BJ (cell line): ENCODE results near the gene TSEN15. TPM values are rescaled to one million over a fixed set of nuclear protein-coding genes. Genes with fewer than 3 reads are reported as not detected.

Source experiments
- CTCF ChIA-PET: fragments of 350-600 bp; formaldehyde crosslinking; extraction: SDS; loops from one replicate; lab custom pipeline; 2021; ENCODE audit warnings: antibody characterized with exemption, inconsistent platforms; lab: Yijun Ruan, JAX
- POLR2A ChIA-PET: fragments of 300-600 bp; sonication (Branson Sonifier 250); formaldehyde crosslinking; extraction: SDS; loops from one replicate; lab custom pipeline; 2021; ENCODE audit warnings: antibody characterized with exemption; lab: Charles Lee
- DNase-seq: peaks from one replicate; pipeline ENCODE4 v3.0.0-alpha.2; 2011; ENCODE audit warnings: low read depth
- H3K27me3 ChIP-seq: 2 replicates; pipeline ENCODE4 v1.6.0; 2011; ENCODE audit warnings: low read length; ENCODE audit not compliant: control insufficient read depth, insufficient read depth
- H3K36me3 ChIP-seq: 2 replicates; pipeline ENCODE4 v1.5.1; 2011; ENCODE audit warnings: low read length; ENCODE audit not compliant: control insufficient read depth, insufficient read depth
- H3K4me3 ChIP-seq: 2 replicates; pipeline ENCODE4 v1.5.1; 2011; ENCODE audit warnings: low read depth, mild to moderate bottlenecking, control low read depth, low read length
- polyA plus RNA-seq: library from polyadenylated mRNA; depleted of rRNA; stranded (reverse); fragments of >200 nt; gene quantifications from 2 replicates; pipeline ENCODE4 v1.2.3, GENCODE V29; 2011
- TF ChIP-seq, protein P1 (sequence below): IDR thresholded peaks from 2 replicates; pipeline ENCODE4 v1.5.1; 2011; ENCODE audit warnings: low read depth, mild to moderate bottlenecking, control low read depth, inconsistent platforms, low read length, moderate library complexity; ENCODE audit not compliant: insufficient read depth

TSEN15 gene
- polyA plus RNA-seq, 1 experiment: 39.4 TPM

DNA sequence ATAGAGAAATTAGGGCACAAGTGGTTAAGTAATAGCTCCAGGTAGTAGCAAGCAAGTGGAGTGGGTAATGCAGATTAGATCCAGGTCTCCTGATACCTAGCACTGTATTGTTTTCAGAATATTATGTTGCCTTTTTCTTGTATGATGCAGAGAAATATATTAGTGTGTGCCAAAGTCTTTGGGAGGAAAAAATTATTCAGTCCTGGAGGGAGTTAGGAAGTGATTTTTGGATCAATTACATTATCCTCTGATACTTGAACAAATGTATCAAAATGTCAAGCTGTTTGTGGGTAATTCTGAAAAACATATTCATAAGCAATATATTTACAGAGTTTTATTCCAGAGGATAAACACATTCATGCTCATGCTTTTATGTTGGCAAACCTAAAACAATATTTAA is 28.8 kb downstream of the TSEN15 start:
- POLR2A ChIA-PET: no interaction called here
- CTCF ChIA-PET: interaction anchor here (0.9 to 6.7 kb wide), 3 partner anchors 142 to 584 kb away, joined by 3 to 33 read pairs (median 3); no protein-coding TSS in a partner anchor
- H3K4me3 ChIP-seq: no peak overlapping the region
- TF ChIP-seq, protein P1, sequence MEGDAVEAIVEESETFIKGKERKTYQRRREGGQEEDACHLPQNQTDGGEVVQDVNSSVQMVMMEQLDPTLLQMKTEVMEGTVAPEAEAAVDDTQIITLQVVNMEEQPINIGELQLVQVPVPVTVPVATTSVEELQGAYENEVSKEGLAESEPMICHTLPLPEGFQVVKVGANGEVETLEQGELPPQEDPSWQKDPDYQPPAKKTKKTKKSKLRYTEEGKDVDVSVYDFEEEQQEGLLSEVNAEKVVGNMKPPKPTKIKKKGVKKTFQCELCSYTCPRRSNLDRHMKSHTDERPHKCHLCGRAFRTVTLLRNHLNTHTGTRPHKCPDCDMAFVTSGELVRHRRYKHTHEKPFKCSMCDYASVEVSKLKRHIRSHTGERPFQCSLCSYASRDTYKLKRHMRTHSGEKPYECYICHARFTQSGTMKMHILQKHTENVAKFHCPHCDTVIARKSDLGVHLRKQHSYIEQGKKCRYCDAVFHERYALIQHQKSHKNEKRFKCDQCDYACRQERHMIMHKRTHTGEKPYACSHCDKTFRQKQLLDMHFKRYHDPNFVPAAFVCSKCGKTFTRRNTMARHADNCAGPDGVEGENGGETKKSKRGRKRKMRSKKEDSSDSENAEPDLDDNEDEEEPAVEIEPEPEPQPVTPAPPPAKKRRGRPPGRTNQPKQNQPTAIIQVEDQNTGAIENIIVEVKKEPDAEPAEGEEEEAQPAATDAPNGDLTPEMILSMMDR: no peak
- no peaks in the 10 kb centered on the region for H3K36me3 ChIP-seq
- no peak for DNase-seq
- no peaks in the 10 kb centered on the region for H3K27me3 ChIP-seq

- CTCF ChIA-PET: interaction anchor here (0.7 kb wide), 1 partner anchor 572 kb away, joined by 3 read pairs; no protein-coding TSS in a partner anchor
- Histone ChIP-seq H3K36me3 (no peaks in the 10 kb centered on the region), H3K4me3 (no peak overlapping the region), H3K27me3 (no peaks in the 10 kb centered on the region)
- POLR2A ChIA-PET: interaction anchor here (0.6 to 0.7 kb wide), 2 partner anchors 58 to 114 kb away, joined by 3 read pairs; no protein-coding TSS in a partner anchor
- no peak for DNase-seq
- TF ChIP-seq, protein P1: no peak
These were observed 31.2 kb downstream of the TSEN15 start for GRCh38 chr1:184082541-184083415.

DNA sequence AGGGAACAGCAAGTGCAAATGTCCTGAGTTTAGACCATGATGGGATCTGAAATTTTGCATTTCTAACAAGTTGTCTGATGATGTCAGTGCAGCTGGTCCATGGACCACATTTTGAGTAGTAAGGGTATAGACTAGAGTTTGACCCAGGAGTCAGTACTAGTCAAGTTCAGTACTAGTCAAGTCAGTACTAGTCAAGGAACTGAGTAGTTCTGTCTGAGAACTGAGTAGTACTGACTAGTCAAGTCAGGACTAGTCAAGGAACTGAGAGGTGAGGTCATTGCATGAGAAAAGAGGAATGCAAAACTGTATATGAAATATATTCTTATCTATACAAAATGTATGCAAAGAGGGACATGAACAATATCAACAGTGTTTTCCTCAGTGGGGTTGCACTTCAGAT is 34.1 kb downstream of the TSEN15 start:
- no peaks in the 10 kb centered on the region for H3K36me3 ChIP-seq
- H3K4me3 ChIP-seq: no peak overlapping the region
- H3K27me3 ChIP-seq: no peaks in the 10 kb centered on the region
- POLR2A ChIA-PET: no interaction called here
- no peak for DNase-seq
- CTCF ChIA-PET: interaction anchor here (0.9 kb wide), 1 partner anchor 578 kb away, joined by 3 read pairs; no protein-coding TSS in a partner anchor
- TF ChIP-seq, protein P1: no peak

DNA sequence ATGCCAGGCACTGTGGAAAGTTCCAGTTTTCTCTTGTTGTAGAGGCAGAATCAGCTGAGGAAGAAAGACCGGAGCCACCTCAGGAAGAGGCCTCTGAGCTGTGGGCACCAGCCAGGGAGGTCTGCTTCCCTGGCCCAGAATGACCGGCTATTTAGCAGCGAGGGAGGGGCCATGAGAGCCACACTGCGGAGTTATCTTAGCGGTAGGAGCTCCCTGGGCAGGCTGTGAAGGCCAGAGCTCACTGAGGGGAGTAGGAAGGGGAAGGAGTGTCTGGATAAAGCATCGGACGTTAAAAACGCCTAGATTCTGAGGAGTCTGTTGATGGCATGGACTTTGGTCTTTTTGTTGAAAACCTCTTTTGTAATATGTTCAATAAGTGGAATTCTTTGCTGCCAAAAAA is 36.5 kb downstream of the TSEN15 start:
- no peaks in the 10 kb centered on the region for H3K36me3 ChIP-seq
- POLR2A ChIA-PET: no interaction called here
- CTCF ChIA-PET: interaction anchor here (0.8 to 1.1 kb wide), 3 partner anchors 13 to 133 kb away, joined by 3 read pairs; no protein-coding TSS in a partner anchor

DNA sequence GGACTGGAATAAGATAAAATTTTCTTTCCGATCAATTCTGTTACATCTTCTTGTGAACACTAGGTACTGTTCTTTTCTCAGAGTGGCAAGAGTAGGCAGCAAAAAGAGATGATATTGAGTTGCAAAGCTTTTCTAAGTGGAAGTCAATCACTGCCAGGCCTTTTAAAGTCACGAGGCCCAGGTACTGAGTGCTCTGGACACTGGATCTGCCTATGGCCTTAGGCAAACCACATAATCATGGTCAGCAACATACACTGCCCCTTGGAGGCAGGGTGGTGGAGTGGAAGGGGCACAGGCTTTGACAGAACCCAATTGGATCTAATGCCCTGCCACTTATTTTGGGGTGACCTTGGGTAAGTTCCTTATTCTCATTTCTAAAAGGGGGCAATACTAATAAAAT is 41.5 kb downstream of the TSEN15 start:
- TF ChIP-seq, protein P1: no peak
- Histone ChIP-seq H3K4me3 (no peak overlapping the region), H3K36me3 (no peaks in the 10 kb centered on the region), H3K27me3 (no peaks in the 10 kb centered on the region)
- CTCF ChIA-PET: no interaction called here
- POLR2A ChIA-PET: no interaction called here
- DNase-seq: no peak

More for the DNA sequence above, 36.5 kb downstream of the TSEN15 start:
- DNase-seq: no peak
- H3K4me3 ChIP-seq: no peak overlapping the region
- TF ChIP-seq, protein P1: no peak
- H3K27me3 ChIP-seq: no peaks in the 10 kb centered on the region
